ENCODE data around the gene TULP4. TPM values are rescaled to one million over a fixed set of nuclear protein-coding genes. Genes with fewer than 3 reads are reported as not detected.
"Not testable (repeated sequence)": the region's sequence is repeated elsewhere in the genome, so short reads cannot be mapped to it uniquely, and the experiment has no call there.

Gene TULP4
- total RNA-seq, 2 donors from 2014 or later = 111 to 119 TPM

GRCh38 chr6:158297657-158298056, 14.6 kb upstream of the TULP4 start:
- intact Hi-C loops (cut with DNase I); H3K9me3 ChIP-seq; H3K36me3 ChIP-seq; H3K4me1 ChIP-seq (replicated peaks); DNase-seq (ENCODE audit: low spot score); H3K27ac ChIP-seq; H3K4me3 ChIP-seq; H3K27me3 ChIP-seq (replicated peaks; ENCODE audit: insufficient read depth): not testable (repeated sequence)
- WGBS = 98% methylated on average over 10 of the region's 10 CpGs

GRCh38 chr6:158300306-158301143, 11.7 kb upstream of the TULP4 start:
- H3K36me3 ChIP-seq; H3K27ac ChIP-seq; H3K4me3 ChIP-seq; H3K4me1 ChIP-seq (replicated peaks); intact Hi-C loops (cut with DNase I); H3K9me3 ChIP-seq; H3K27me3 ChIP-seq (replicated peaks; ENCODE audit: insufficient read depth): not testable (repeated sequence)
- WGBS = 54% methylated on average over 10 of the region's 10 CpGs
- DNase-seq (ENCODE audit: low spot score) = peak; percentile 73
- peak; percentile 64 for TF ChIP-seq POLR2AphosphoS5 (IDR thresholded peaks at IDR 0.05)

- H3K36me3 ChIP-seq; H3K27me3 ChIP-seq (replicated peaks; ENCODE audit: insufficient read depth); H3K9me3 ChIP-seq; H3K4me3 ChIP-seq; intact Hi-C loops (cut with DNase I); H3K4me1 ChIP-seq (replicated peaks); H3K27ac ChIP-seq; DNase-seq (ENCODE audit: low spot score): not testable (repeated sequence)
- WGBS = 97% methylated on average over 4 of the region's 4 CpGs
Measured at GRCh38 chr6:158301561-158301960, 10.7 kb upstream of the TULP4 start.

GRCh38 chr6:158302195-158302796, 10.0 kb upstream of the TULP4 start:
- intact Hi-C loops (cut with DNase I); DNase-seq (ENCODE audit: low spot score); H3K27ac ChIP-seq; H3K9me3 ChIP-seq; H3K27me3 ChIP-seq (replicated peaks; ENCODE audit: insufficient read depth); H3K36me3 ChIP-seq; H3K4me3 ChIP-seq; H3K4me1 ChIP-seq (replicated peaks): not testable (repeated sequence)
- 71% methylated on average over 7 of the region's 7 CpGs for WGBS

- DNase-seq (ENCODE audit: low spot score) = peak; percentile 12
- H3K36me3 ChIP-seq = no peaks in the 10 kb centered on the region
- no peak for TF ChIP-seq POLR2A (IDR thresholded peaks at IDR 0.05)
- TF ChIP-seq CTCF (IDR thresholded peaks at IDR 0.05) = no peak
- no peak for TF ChIP-seq POLR2AphosphoS5 (IDR thresholded peaks at IDR 0.05)
- H3K4me1 ChIP-seq (replicated peaks) = no peaks in the 10 kb centered on the region
- intact Hi-C loops (cut with DNase I) = no loop called here
- no peak overlapping the region for H3K27ac ChIP-seq
- WGBS = 30% methylated on average over 7 of the region's 7 CpGs
- H3K27me3 ChIP-seq (replicated peaks; ENCODE audit: insufficient read depth) = no peaks in the 10 kb centered on the region
- no peaks in the 10 kb centered on the region for H3K9me3 ChIP-seq
- H3K4me3 ChIP-seq = no peak overlapping the region
Measured at GRCh38 chr6:158303210-158303731, 9.0 kb upstream of the TULP4 start.

- Histone ChIP-seq H3K27ac (no peak overlapping the region), H3K27me3 (replicated peaks; ENCODE audit: insufficient read depth) (no peaks in the 10 kb centered on the region)
- intact Hi-C loops (cut with DNase I) = no loop called here
Measured at GRCh38 chr6:158304254-158304653, 8.0 kb upstream of the TULP4 start.

More at GRCh38 chr6:158304254-158304653, 8.0 kb upstream of the TULP4 start:
- TF ChIP-seq POLR2A (IDR thresholded peaks at IDR 0.05) = no peak
- TF ChIP-seq CTCF (IDR thresholded peaks at IDR 0.05) = no peak
- no peak for TF ChIP-seq POLR2AphosphoS5 (IDR thresholded peaks at IDR 0.05)
- Histone ChIP-seq H3K4me3 (no peak overlapping the region), H3K36me3 (no peaks in the 10 kb centered on the region), H3K4me1 (replicated peaks) (no peaks in the 10 kb centered on the region), H3K9me3 (no peaks in the 10 kb centered on the region)
- DNase-seq (ENCODE audit: low spot score) = no peak

All from prostate gland (tissue), 2 donors.